Loucy (cell line): ENCODE data around the gene ASIC5.

Source experiments
- H2AFZ ChIP-seq: fragments of 200-600 bp; sonication (generic); 2 replicates; pipeline ENCODE4 v1.6.0; 2016; ENCODE audit warnings: antibody characterized with exemption, mild to moderate bottlenecking, low read length, moderate library complexity
- H3F3A ChIP-seq: fragments of 200-600 bp; 2 replicates; pipeline ENCODE4 v1.6.0; 2016; ENCODE audit warnings: antibody characterized with exemption, low read depth, mild to moderate bottlenecking
- H3K27me3 ChIP-seq: fragments of 200-600 bp; sonication (generic); 2 replicates; pipeline ENCODE4 v1.6.1; 2014; ENCODE audit warnings: low read length, mild to moderate bottlenecking; ENCODE audit not compliant: insufficient read depth, poor library complexity, severe bottlenecking
- H3K36me3 ChIP-seq: fragments of 200-600 bp; sonication (generic); 2 replicates; pipeline ENCODE4 v1.6.1; 2016; ENCODE audit warnings: low read length; ENCODE audit not compliant: insufficient read depth
- H3K4me1 ChIP-seq: fragments of 200-600 bp; sonication (generic); 2 replicates; pipeline ENCODE4 v1.5.1; 2014; ENCODE audit warnings: low read length, mild to moderate bottlenecking; ENCODE audit not compliant: insufficient read depth, poor library complexity, severe bottlenecking
- H3K4me2 ChIP-seq: fragments of 200-600 bp; sonication (generic); 2 replicates; pipeline ENCODE4 v1.6.0; 2014; ENCODE audit warnings: antibody characterized with exemption, low read length, low read depth, mild to moderate bottlenecking; ENCODE audit not compliant: poor library complexity, severe bottlenecking
- H3K4me3 ChIP-seq: fragments of 200-600 bp; sonication (generic); 2 replicates; pipeline ENCODE4 v1.5.1; 2014; ENCODE audit warnings: low read length, mild to moderate bottlenecking, mixed read lengths; ENCODE audit not compliant: poor library complexity, severe bottlenecking
- H3K79me2 ChIP-seq: fragments of 200-600 bp; sonication (generic); 2 replicates; pipeline ENCODE4 v1.6.1; 2014; ENCODE audit warnings: low read length; ENCODE audit not compliant: insufficient read depth
- H3K9ac ChIP-seq: fragments of 200-600 bp; sonication (generic); 2 replicates; pipeline ENCODE4 v1.6.0; 2014; ENCODE audit warnings: mild to moderate bottlenecking, low read depth, low read length, moderate library complexity; ENCODE audit not compliant: poor library complexity, severe bottlenecking
- H3K9me2 ChIP-seq: fragments of 200-600 bp; sonication (generic); replicated peaks from 2 replicates; pipeline ENCODE4 v1.6.1; 2016; ENCODE audit warnings: low read depth, low read length, mixed read lengths
- H3K9me3 ChIP-seq: fragments of 200-600 bp; sonication (generic); 2 replicates; pipeline ENCODE4 v1.6.1; 2014; ENCODE audit warnings: mild to moderate bottlenecking, antibody characterized with exemption, low read length, low read depth; ENCODE audit not compliant: insufficient read depth
- H4K20me1 ChIP-seq: fragments of 200-600 bp; sonication (generic); 2 replicates; pipeline ENCODE4 v1.6.0; 2014; ENCODE audit warnings: antibody characterized with exemption, low read length, mild to moderate bottlenecking; ENCODE audit not compliant: insufficient read depth, poor library complexity, severe bottlenecking
- EZH2phosphoT487 ChIP-seq: fragments of 200-600 bp; IDR thresholded peaks from 2 replicates; pipeline ENCODE4 v1.6.1; 2018; ENCODE audit warnings: antibody characterized with exemption, mild to moderate bottlenecking, moderate library complexity, borderline replicate concordance
- TF ChIP-seq, protein P1 (sequence below): fragments of 200-600 bp; sonication (generic); conservative IDR thresholded peaks from 2 replicates; pipeline ENCODE4 v1.5.1; 2014; ENCODE audit warnings: mild to moderate bottlenecking, antibody characterized with exemption, low read length

The ASIC5 gene

DNA sequence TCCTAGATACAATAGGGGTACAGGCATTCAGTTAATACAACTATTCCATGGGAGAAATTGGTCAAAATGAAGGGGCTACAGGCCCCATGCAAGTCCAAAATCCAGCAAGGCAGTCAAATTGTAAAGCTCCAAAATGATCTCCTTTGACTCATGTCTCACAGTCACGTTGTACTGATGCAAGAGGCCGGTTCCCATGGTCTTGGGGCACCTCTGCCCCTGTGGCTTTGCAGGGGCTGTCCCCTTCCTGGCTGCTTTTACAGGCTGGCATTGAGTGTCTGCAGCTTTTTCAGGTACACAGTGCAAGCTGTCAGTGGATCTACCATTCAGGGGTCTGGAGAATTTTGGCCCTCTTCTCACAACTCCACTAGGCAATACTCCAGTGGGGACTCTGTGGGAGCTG lies 12.5 kb upstream of the ASIC5 start:
- H2AFZ ChIP-seq = no peak overlapping the region
- H3K9me2 ChIP-seq = no peaks in the 10 kb centered on the region
- H3K79me2 ChIP-seq = no peaks in the 10 kb centered on the region
- H3K27me3 ChIP-seq = no peaks in the 10 kb centered on the region
- no peaks in the 10 kb centered on the region for H3F3A ChIP-seq
- H4K20me1 ChIP-seq = no peaks in the 10 kb centered on the region
- H3K9me3 ChIP-seq = no peaks in the 10 kb centered on the region
- no peaks in the 10 kb centered on the region for H3K4me1 ChIP-seq
- H3K9ac ChIP-seq = no peak overlapping the region
- no peak overlapping the region for H3K4me2 ChIP-seq
- no peak overlapping the region for H3K4me3 ChIP-seq
- no peak for TF ChIP-seq EZH2phosphoT487
- TF ChIP-seq, protein P1, sequence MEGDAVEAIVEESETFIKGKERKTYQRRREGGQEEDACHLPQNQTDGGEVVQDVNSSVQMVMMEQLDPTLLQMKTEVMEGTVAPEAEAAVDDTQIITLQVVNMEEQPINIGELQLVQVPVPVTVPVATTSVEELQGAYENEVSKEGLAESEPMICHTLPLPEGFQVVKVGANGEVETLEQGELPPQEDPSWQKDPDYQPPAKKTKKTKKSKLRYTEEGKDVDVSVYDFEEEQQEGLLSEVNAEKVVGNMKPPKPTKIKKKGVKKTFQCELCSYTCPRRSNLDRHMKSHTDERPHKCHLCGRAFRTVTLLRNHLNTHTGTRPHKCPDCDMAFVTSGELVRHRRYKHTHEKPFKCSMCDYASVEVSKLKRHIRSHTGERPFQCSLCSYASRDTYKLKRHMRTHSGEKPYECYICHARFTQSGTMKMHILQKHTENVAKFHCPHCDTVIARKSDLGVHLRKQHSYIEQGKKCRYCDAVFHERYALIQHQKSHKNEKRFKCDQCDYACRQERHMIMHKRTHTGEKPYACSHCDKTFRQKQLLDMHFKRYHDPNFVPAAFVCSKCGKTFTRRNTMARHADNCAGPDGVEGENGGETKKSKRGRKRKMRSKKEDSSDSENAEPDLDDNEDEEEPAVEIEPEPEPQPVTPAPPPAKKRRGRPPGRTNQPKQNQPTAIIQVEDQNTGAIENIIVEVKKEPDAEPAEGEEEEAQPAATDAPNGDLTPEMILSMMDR = no peak
- H3K36me3 ChIP-seq = no peaks in the 10 kb centered on the region

DNA sequence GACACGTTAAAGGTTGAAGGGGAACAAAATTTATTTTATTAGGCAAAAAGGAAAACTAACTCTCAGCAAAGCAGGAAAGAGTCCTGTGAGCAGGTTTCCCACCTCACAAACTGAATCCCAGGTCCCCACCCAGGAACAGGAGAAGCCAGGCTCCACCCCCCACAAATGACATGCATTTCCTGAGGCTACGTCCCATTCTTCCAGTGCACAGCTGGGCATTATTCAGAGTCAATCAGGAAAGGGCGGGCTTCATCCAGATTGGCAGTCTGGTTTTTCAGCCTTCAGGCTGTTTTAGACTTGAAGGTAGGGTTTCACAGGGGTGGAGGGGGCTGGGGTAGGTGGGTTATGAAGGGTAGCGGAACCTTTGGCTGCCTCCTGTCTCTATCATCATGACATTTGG lies 11.9 kb upstream of the ASIC5 start:
- H3K4me3 ChIP-seq = no peak overlapping the region
- no peaks in the 10 kb centered on the region for H3K9me2 ChIP-seq
- no peaks in the 10 kb centered on the region for H3K9me3 ChIP-seq
- H3K4me1 ChIP-seq = no peaks in the 10 kb centered on the region
- TF ChIP-seq, protein P1 = no peak
- no peak for TF ChIP-seq EZH2phosphoT487
- no peak overlapping the region for H2AFZ ChIP-seq
- no peaks in the 10 kb centered on the region for H3K27me3 ChIP-seq
- no peak overlapping the region for H3K9ac ChIP-seq
- H3K36me3 ChIP-seq = no peaks in the 10 kb centered on the region
- H4K20me1 ChIP-seq = no peaks in the 10 kb centered on the region
- H3K4me2 ChIP-seq = no peak overlapping the region
- no peaks in the 10 kb centered on the region for H3F3A ChIP-seq
- H3K79me2 ChIP-seq = no peaks in the 10 kb centered on the region

DNA sequence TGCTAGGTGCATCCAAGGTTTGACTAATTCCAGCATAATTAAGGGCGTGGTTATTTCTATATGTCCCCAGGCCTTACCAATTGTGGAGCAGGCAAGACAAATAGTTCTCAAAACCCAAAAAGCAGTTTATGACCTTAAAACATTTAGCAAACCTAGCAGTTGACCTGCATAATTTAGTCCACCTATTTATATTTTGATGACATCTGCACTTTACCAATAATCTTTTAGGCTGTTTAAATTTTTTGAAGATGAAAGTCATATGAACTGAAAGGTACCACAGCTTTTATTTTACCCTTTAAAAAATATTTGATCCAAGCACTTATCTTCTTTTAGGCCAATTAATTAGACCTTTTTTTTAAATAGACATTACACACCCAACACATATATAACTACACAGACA lies 9.8 kb upstream of the ASIC5 start:
- no peaks in the 10 kb centered on the region for H3K79me2 ChIP-seq
- H3K4me3 ChIP-seq = no peak overlapping the region
- TF ChIP-seq, protein P1 = no peak
- no peak for TF ChIP-seq EZH2phosphoT487
- no peaks in the 10 kb centered on the region for H3K9me2 ChIP-seq
- no peaks in the 10 kb centered on the region for H3K4me1 ChIP-seq
- no peak overlapping the region for H2AFZ ChIP-seq
- no peaks in the 10 kb centered on the region for H3F3A ChIP-seq
- H4K20me1 ChIP-seq = no peaks in the 10 kb centered on the region
- no peaks in the 10 kb centered on the region for H3K9me3 ChIP-seq
- H3K4me2 ChIP-seq = no peak overlapping the region
- no peaks in the 10 kb centered on the region for H3K36me3 ChIP-seq
- H3K27me3 ChIP-seq = no peaks in the 10 kb centered on the region
- no peak overlapping the region for H3K9ac ChIP-seq
